ENCODE results near the gene PLPP4.

PLPP4 gene

DNA sequence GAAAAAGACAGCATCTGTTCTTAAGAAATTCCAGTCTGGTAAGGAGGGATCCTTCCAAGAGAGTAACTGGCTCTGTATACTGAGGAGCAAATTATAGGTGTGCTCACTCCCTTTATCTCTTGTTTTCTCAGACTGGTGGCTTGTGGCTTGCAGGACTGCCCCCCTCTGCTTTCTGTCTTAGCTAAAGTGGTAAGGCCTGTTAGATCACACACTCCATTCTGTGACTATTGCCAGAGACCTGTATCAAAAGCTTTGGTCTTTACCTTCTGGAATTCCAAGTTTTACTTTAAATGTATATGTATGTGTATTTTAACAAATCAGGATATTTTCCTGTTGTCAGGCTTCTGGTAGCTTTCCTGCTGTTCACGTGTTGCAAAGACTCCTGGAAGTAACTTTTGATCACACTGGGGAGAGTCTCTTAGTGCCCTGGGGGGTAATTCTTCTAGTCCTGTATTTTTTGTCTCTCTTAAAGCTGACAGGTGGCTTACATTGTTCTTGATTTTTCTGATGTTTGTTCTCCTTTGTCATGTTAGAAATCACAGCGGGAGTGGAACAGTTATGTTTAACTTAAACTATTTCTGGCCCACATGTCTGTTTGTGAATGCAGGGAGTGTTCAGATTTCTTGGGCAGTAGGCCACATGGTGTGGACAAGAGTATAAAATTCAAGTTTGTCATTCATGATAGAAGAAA, 99.0 kb downstream of the PLPP4 start:
- Histone ChIP-seq H3K27me3 (no peaks in the 10 kb centered on the region), H3K9me3 (no peaks in the 10 kb centered on the region), H3K4me3 (ENCODE audit: low read depth in 1 of 2, low read length in 1 of 2) (no peak overlapping the region), H3K36me3 (no peaks in the 10 kb centered on the region), H3K27ac (no peak overlapping the region), H3K4me1 (ENCODE audit: control insufficient read depth in 1 of 2, insufficient read depth in 1 of 2, low read depth in 1 of 2, low read length in 1 of 2) (no peaks in the 10 kb centered on the region)
- TF ChIP-seq, protein P1, sequence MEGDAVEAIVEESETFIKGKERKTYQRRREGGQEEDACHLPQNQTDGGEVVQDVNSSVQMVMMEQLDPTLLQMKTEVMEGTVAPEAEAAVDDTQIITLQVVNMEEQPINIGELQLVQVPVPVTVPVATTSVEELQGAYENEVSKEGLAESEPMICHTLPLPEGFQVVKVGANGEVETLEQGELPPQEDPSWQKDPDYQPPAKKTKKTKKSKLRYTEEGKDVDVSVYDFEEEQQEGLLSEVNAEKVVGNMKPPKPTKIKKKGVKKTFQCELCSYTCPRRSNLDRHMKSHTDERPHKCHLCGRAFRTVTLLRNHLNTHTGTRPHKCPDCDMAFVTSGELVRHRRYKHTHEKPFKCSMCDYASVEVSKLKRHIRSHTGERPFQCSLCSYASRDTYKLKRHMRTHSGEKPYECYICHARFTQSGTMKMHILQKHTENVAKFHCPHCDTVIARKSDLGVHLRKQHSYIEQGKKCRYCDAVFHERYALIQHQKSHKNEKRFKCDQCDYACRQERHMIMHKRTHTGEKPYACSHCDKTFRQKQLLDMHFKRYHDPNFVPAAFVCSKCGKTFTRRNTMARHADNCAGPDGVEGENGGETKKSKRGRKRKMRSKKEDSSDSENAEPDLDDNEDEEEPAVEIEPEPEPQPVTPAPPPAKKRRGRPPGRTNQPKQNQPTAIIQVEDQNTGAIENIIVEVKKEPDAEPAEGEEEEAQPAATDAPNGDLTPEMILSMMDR (IDR thresholded peaks at IDR 0.05), result no peak

GRCh38 chr10:120557311-120557710, 100.3 kb downstream of the PLPP4 start:
- Histone ChIP-seq H3K36me3 (no peaks in the 10 kb centered on the region), H3K27me3 (no peaks in the 10 kb centered on the region), H3K4me3 (ENCODE audit: low read depth in 1 of 2, low read length in 1 of 2) (no peak overlapping the region), H3K9me3 (no peaks in the 10 kb centered on the region), H3K27ac (no peak overlapping the region), H3K4me1 (ENCODE audit: control insufficient read depth in 1 of 2, insufficient read depth in 1 of 2, low read depth in 1 of 2, low read length in 1 of 2) (no peaks in the 10 kb centered on the region)
- TF ChIP-seq, protein P1 (IDR thresholded peaks at IDR 0.05), result no peak

DNA sequence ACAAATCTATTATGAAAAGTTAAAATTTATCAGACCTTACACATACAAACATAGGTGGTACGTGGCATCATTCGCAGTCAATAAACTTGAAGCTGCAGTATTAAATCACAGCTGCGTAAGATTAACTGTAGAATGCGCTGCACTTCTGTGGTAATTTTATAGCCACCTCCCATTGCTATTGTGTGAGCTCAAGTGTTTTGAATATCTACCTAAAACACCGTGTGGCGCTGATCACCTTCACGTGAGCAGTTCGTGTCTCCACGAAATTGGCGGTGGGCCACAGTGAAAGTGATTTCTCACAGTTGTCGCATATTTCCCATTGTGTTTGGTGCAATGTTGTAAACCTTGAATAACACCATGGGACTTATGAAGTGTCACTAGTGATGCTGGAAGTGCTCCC, 102.8 kb downstream of the PLPP4 start:
- Histone ChIP-seq H3K27me3 (no peaks in the 10 kb centered on the region), H3K4me3 (ENCODE audit: low read depth in 1 of 2, low read length in 1 of 2) (no peak overlapping the region), H3K36me3 (no peaks in the 10 kb centered on the region), H3K9me3 (no peaks in the 10 kb centered on the region), H3K27ac (no peak overlapping the region), H3K4me1 (ENCODE audit: control insufficient read depth in 1 of 2, insufficient read depth in 1 of 2, low read depth in 1 of 2, low read length in 1 of 2) (no peaks in the 10 kb centered on the region)
- TF ChIP-seq, protein P1 (IDR thresholded peaks at IDR 0.05), result no peak

- TF ChIP-seq, protein P1 (IDR thresholded peaks at IDR 0.05), result no peak
- H3K27me3 ChIP-seq, result no peaks in the 10 kb centered on the region
- H3K4me1 ChIP-seq (ENCODE audit: control insufficient read depth in 1 of 2, insufficient read depth in 1 of 2, low read depth in 1 of 2, low read length in 1 of 2), result no peaks in the 10 kb centered on the region
- no peaks in the 10 kb centered on the region for H3K9me3 ChIP-seq
- H3K36me3 ChIP-seq, result no peaks in the 10 kb centered on the region
- H3K27ac ChIP-seq, result no peak overlapping the region
- H3K4me3 ChIP-seq (ENCODE audit: low read depth in 1 of 2, low read length in 1 of 2), result no peak overlapping the region
Measured at GRCh38 chr10:120562956-120563355, 105.9 kb downstream of the PLPP4 start.

GRCh38 chr10:120570418-120570817, 113.4 kb downstream of the PLPP4 start:
- Histone ChIP-seq H3K4me3 (ENCODE audit: low read depth in 1 of 2, low read length in 1 of 2) (no peak overlapping the region), H3K9me3 (no peaks in the 10 kb centered on the region), H3K27ac (no peak overlapping the region), H3K36me3 (no peaks in the 10 kb centered on the region), H3K4me1 (ENCODE audit: control insufficient read depth in 1 of 2, insufficient read depth in 1 of 2, low read depth in 1 of 2, low read length in 1 of 2) (no peaks in the 10 kb centered on the region), H3K27me3 (no peaks in the 10 kb centered on the region)
- TF ChIP-seq, protein P1 (IDR thresholded peaks at IDR 0.05), result no peak
